Hippocampal formation (tissue), 2 donors: ENCODE results near the gene WRAP73.

Source experiments
- DNase-seq, 2 donors: peaks; one replicate each; lab custom pipeline; 2025; lab: John Stamatoyannopoulos, UW

The WRAP73 gene

DNA sequence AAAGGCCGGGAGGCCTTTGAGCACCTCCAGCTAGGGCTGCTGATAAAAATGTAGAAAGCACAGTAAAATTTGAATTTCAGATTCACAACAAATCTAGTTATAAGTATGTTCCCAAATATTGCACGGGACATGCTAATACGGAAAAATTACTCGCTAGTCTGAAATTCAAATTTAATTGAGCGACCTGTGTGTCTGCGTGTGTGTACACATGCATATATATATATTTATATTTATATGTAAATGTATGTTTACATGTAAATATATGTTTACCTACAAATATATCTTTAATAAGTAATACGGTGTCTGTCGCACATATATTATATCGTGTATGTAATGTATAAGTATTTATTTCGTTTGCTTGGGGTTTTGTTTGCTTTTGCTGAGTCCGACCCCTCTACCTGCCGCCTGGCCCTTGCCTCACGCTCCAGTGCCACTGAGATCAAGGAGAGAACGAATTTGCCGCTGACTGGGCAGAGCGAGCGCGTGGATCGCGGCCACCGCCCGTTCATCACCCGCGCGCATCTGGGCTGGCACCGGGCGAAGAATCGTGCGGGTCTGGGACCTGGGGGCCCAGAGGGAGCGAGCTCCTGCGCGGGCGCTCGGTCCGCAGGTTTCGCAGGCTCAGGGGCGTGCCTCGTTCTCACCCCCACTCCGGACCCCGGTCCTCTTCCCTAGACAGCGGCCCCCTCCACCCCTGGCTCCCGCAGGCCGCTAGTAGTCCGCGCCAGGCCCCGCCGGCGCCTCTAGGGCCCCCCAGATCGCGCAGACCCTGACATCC lies 534 bp upstream of the WRAP73 start:
- DNase-seq = no peak

DNA sequence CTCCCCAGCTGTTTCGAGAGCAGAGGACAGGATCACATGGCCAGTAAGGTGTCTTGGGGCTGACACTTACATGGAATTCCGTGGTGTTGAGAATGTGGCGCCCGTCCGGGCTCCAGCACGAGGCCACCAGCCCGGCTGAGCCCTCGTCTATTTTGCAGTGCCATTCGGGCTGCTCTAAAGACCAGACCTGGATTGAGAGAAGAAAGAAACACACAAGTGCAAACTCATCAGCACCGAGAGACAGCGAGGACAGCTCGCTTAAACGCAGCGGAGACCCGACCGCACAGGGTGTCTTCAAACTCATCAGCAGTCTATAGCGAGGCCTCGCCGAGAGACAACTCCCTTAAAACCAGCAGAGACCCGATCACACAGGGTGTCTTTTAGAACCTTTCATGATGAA lies 3.3 kb downstream of the WRAP73 start:
- DNase-seq = no peak

DNA sequence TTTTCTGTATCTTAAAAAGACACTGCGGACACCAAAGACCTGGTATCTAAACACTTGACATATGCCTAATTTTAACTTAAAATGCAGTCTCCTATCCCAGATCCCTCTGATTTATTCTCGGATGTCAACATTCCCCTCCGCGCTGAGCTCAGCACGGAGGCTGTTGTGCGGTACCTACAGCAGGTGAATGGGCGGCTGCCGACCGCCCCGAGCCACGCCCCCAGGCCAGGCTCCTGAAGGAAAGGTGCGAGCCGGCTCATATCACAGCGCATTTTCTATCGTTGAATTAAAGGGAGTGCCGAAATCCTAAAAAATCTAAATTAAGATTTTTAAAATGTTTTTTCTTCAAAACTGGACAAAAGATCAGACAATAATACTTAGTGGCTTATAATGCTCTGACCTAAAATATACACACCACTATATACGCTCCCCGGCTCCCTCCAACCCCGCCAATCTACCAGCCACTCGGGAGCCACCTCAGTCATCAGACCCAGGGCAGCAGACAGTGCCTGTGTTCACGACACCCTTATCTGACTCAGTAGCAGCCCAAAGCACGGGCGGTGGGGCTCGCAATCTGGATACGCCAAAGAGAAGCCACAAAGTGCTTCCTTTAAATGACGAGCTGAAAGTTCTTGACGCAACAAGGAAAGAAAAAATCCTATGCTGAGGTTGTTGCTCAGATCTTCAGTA lies 4.1 kb downstream of the WRAP73 start:
- DNase-seq = no peak

DNA sequence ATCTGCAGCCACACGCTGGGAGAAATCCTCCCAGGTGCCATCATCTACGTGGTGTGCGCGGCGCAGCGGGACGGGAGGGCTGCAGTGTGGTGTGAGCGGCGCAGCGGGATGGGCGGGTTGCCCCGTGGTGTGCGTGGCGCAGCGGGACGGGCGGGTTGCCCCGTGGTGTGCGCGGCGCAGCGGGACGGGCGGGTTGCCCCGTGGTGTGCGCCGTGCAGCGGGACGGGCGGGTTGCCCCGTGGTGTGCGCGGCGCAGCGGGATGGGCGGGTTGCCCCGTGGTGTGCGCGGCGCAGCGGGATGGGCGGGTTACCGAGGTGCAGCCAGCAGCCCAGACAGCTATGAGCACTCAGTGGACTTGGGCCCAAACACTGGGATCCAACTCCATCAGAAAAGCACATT lies 4.7 kb downstream of the WRAP73 start:
- DNase-seq = no peak

DNA sequence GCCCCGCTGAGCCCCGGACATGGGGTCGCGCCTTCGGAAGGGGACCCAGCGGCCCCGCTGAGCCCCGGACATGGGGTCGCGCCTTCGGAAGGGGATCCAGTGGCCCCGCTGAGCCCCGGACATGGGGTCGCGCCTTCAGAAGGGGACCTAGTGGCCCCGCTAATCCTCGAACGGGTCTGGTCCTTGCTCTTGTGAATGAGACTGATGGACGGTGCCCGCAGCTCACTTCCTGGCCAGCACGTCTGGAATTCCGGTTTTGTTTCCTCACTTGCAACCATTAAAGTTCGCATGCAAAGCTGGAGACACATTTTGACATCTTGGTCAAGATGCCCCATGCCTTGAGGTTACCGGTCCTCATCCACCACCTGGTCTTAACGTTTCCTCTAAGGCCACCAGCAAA lies 5.6 kb downstream of the WRAP73 start:
- DNase-seq = no peak

DNA sequence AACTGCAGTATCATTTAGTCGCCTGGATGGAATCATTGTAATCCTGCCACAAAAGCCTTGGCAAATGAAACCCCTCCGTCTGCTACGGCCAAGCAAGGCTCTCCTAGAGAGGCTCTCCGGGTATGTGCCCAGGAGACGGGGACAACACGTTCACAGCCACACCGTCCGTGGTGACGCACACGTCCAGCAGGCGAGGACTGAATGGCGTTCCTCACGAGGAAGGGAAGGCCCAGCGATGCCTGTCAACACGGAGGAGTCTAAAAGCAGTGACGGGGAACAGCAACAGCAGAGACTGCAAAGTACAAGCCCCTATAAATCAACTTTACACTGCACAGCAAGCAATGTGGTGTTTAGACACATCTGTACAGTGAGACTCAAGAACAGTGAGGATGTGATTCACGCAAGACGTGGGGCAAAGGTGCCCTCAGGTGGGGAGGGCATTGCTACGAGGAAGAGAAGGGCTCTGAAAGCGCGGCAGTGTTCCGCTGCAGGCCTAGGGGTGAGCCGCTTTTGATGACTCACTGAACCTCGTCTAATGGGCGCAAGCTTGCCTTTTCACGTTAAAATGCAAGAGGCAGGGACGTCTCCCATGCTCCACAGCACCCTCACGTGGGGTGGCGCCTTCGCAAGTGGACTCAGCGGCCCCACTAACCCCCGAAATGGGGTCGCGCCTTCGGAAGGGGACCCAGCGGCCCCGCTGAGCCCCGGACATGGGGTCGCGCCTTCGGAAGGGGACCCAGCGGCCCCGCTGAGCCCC lies 6.8 kb downstream of the WRAP73 start:
- no peak for DNase-seq

DNA sequence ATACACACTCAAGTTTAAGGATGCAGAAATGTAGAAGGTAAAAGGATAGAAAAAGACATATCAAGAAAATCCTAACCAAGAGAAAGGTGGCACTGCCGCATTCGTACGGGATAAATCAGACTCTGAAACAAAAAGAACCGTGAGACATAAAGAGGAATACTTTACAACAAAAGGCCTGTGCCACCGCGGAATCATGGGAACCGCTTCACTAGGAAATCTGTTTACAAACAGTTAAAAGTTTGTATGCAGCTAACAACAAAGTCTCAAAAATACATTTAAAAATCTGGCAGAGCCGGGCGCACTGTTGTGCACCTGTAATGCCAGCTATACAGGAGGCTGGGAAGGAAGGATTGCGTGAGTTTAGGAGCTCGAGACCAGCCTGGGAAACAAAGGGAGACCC lies 8.1 kb downstream of the WRAP73 start:
- no peak for DNase-seq

DNA sequence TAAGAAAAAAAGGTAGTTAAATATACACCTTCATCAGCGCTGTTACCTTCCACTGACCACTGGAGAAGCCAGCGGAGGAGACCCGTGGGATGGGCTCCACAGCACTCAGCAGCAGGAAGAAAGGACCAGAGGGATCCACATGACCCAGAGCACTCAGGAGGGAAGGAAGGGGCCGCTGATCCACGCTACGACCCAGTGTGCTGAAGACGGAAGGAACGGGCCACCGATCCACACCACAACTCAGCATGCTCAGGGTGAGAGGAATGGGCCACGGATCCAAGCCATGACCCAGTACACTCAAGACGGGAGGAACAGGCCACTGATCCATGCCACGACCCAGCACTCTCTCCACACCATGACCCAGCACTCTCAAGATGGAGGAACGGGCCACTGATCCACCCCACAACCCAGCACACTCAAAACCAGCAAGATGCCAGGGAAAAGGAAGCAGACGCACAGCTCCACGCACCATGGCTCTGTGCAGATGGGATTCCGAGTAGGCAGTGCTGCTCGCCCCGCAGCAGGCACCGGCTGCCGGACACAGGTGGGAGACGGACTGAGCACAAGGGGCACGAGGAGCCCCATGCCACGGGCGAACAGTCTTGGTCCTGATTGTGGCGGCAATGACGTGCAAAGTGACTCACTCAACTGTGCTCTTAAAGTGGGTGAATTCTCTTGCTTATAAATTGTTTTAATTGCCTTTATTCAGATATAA lies 8.7 kb downstream of the WRAP73 start:
- no peak for DNase-seq

DNA sequence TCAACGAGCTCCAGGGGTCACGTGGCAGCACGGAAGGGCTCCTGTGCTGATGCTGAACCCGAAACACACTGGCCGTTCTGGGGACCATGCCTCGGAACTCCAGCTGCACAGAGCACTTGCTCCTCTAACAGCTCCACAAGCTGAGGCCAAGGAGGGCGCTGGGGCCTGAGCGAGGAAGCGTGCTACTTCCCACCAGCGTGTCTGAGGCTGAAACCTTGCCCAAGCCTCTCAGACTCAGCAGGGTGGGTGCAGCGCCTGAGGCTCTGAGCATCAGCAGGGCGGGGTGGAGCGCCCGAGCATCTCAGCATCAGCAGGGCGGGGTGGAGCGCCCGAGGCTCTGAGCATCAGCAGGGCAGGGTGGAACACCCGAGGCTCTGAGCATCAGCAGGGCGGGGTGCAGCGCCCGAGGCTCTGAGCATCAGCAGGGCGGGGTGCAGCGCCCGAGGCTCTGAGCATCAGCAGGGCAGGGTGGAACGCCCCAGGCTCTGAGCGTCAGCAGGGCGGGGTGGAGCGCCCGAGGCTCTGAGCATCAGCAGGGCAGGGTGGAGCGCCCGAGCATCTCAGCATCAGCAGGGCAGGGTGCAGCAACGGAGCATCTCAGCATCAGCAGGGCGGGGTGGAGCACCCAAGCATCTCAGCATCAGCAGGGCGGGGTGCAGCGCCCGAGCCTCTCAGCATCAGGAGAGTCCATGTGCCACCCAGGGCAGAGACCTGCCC lies 9.6 kb downstream of the WRAP73 start:
- DNase-seq = no peak

DNA sequence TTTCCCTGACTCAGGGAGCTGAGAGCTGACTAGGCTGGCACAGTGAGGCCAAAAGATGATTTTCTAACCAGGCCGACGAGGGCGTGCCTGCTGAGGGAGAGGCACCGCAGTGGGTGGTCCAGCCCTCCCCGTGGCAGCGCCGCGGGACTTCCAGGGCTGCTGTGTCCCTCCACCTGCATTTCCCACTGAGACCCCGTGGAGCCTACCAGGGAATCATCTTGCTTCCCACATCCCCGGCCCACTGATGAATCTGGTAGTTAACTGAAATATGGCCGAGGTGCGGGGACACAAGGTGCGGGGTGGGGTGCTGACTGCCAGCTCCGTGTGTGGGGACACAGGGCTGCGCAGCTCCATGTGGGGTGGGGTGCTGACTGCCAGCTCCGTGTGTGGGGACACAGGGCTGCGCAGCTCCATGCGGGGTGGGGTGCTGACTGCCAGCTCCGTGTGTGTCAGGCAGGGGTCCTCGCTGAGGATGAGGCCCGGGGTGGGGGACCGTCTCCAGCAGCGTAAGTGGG lies 10.4 kb downstream of the WRAP73 start:
- DNase-seq = no peak

DNA sequence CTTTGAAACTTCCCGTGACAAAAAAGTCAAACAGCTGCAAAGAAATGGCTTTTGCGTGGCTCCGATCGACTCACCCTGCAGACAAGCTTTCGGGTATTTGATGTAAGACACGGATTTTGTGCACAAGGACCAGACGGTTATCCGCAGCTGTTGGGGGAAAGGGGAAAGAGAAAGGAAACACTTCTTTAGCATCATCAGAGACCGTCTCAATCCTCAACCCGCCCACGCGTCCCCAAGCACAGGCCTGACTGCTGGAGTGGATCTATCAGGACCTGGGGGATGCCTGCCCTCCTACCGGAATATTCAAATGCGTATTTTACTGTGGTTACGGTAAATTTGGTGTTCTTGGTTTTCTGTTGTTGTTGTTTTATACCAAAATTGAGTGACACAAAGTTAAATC lies 11.2 kb downstream of the WRAP73 start:
- DNase-seq = no peak

DNA sequence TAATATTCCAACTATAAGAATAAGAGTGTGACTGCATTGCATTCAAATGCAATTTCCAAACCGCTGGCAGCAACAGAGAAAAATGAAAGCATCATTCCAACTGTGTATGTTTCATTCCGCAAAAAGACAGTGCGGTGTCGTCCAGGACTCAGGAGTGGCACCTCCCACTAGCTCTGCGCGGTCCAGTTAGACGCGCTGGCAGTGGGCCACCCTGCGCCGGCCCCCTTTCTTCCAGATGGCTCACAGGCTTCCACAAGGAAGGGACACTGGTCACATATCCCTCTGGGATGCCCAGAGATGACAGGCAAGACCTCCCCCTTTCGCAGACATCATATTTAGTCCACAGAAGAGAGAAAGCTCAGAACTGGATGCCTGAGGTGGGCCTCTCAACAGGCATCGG lies 11.9 kb downstream of the WRAP73 start:
- no peak for DNase-seq

DNA sequence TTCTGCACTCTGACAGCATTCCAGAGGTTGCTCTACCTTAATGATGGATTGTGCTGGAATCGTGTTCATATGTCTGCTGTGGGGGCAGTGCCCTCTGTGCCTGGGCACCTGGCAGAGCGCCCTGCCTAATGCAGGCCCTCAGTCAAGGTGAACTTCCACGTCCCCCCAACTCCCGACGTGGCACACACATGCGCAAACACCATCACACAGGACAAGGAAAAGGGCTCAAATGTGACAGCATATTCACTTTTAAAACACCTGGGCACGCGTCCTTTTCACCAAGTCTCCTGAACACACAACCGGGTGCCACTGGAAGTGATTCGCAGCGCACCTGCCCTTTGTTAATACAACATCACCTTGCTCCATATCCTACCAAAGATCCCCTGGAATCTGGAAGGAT lies 13.4 kb downstream of the WRAP73 start:
- DNase-seq = no peak

DNA sequence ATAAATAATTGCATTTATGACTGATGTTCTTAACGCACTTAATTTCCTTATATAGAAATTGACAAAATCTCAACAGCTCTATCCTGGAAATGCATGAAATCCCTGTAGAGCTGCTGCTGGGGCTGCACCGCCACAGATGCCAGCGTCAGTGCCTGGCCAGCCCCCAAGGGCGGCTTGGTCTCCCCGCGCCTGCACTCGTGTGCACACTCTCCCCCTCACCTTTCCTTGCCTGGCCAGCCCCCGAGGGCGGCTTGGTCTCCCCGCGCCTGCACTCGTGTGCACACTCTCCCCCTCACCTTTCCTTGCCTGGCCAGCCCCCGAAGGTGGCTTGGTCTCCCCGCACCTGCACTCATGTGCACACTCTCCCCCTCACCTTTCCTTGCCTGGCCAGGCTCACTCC lies 13.8 kb downstream of the WRAP73 start:
- DNase-seq = no peak

DNA sequence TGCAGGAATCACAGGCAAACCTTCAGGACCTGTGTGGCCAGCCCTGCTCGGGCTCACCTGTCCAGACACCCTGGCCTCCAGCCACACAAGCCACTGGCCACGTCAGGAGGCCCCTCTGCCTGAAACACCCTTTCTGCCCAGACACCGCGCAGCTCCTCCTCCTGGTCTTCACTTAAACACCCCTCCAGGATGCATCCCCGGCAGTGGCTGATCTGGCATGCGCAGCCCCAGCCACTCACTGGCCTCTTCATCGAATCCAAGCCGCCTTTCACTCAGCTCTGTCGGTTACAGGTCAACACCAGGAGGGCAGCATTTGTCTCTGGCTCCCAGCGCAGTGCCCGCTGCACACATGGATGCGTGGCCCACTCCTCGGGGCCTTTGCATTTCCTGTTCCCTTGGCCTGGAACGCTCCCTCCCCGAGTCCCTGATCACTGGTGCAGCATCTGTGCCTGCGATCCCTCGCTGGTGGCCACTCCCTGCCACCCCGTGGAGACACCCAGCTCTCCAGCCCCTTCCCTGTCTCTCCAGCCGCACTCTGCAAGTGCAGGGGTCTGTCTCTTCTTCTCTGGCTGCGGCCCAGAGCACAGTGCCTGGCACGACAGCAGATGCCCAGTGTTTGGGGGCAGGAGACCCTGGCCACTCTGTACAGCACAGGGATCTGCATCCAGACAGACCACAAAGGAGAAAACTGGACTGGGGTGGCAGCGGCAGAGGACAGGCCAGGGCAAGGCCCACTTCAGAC lies 15.7 kb downstream of the WRAP73 start:
- DNase-seq = no peak

DNA sequence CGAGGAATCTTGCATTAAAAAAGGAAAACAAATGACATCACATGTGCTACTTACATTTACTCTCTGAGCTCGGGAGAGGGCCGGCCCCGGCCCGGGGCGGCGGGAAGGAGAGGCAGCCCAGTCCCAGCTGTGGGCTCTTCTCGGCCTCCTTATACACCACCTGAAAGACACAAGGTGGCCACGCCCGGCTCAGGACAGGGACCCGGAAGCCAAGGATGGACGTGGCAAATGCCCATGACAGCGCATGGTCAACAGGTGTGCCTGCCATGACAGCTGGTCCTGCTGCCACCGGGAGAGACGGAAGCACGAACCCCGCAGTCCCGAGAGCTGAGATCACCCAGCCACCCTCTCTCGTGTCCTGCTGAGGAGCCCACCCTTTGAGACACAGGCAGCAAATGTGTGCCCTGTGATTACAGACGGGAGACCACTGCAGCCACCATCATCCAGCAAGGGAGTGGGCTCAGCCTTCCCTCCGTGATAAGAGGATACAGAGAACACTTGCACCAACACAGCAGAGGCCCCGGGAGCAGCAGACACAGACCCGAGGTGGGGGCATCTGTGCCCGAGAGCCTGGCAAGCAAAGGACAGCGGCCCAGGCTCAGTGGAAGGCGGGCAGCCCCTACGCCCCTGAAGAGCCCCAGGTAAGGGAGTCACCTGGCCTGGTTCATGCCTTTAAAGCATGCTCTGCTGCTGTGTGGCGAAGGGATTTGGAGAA lies 16.4 kb downstream of the WRAP73 start:
- DNase-seq = no peak

DNA sequence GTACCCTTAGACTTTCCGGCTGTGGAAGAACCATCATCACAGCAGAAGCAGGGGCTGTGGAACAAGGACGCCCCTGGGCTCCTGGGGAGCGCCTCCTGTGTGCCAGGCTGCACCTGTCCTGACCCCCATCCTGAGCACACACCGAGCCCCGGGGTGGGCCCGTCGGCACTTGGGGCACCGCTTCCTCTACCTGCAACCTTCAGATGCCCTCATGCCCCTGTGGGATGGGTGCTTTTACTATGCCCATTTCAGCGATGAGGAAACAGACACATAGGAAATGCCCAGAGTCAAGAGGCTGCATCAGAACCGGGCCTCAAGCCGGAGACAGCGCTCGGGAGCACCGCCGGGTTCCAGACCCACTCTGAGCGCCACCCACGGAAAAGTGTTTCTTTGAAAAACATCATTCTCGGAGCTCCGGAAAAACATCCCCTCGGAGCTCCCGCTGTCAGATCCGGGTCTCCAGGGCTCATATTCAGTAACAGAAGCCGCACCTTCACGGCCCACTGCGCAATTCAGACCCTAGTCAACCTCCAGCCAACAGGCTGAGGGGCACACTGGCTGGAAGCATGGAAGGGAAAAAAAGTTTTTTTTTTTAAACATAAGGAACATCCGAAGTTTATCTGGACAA lies 17.1 kb downstream of the WRAP73 start:
- no peak for DNase-seq

DNA sequence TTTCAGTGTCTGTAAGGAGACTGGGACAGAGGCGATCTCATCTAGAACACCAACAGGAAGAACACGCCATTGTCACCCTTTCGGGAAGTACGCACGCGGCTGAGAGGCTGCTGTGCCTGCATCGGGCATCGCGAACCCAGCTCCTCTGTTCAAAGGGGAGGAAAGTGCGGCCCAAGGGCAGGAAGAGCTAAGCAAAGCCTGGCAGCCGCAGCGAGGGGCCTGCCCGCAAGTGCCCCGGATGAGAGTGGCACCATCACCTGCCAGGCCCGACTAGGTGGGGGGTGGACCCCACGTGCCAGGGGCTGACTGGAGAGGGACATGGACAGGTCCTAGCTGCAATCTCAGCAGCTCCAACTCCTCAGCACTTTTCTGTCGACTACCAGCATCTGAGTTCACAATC lies 17.6 kb downstream of the WRAP73 start:
- no peak for DNase-seq
